ES-I3 (cell line): Measurements from ENCODE around the gene CELF2.

Experiments
- H3K36me3 ChIP-seq: 2 replicates; pipeline ENCODE4 v1.6.1; 2013; ENCODE audit warnings: mild to moderate bottlenecking, low read length, control low read depth, moderate library complexity; ENCODE audit not compliant: insufficient read depth
- H3K4me1 ChIP-seq: 2 replicates; pipeline ENCODE4 v1.6.1; 2013; ENCODE audit warnings: mild to moderate bottlenecking, control low read depth, low read length; ENCODE audit not compliant: insufficient read depth
- H3K9ac ChIP-seq: 2 replicates; pipeline ENCODE4 v1.6.1; 2013; ENCODE audit warnings: low read depth, mild to moderate bottlenecking, low read length, moderate library complexity
- H3K9me3 ChIP-seq: 2 replicates; pipeline ENCODE4 v1.6.1; 2013; ENCODE audit warnings: mild to moderate bottlenecking, low read length, moderate library complexity; ENCODE audit not compliant: control insufficient read depth, insufficient read depth

CELF2 gene

DNA sequence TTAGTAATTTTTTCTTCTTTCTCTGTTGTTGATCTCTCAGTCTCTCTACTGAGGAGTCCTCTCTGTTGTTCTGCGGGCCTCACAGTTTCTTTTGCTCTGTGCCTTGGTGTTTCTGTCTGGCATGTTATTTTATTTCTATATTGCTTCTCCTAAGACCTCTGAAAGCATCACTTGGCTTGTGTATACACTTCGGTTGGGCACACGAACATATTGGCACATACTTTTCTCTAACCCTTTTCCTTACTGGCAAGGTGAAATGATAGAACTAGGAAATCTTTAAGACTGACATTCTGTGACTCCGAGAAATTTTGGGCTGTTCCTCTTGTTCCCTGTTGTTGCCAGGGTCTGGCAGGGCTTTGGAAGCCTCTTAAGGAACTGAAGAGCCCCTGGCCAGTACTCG is 148.9 kb downstream of the CELF2 start:
- Histone ChIP-seq H3K9ac (no peak overlapping the region), H3K9me3 (no peaks in the 10 kb centered on the region), H3K4me1 (peaks cover 10% of the 10 kb centered on the region; the same call in 1 of the 2 replicates), H3K36me3 (no peaks in the 10 kb centered on the region)

DNA sequence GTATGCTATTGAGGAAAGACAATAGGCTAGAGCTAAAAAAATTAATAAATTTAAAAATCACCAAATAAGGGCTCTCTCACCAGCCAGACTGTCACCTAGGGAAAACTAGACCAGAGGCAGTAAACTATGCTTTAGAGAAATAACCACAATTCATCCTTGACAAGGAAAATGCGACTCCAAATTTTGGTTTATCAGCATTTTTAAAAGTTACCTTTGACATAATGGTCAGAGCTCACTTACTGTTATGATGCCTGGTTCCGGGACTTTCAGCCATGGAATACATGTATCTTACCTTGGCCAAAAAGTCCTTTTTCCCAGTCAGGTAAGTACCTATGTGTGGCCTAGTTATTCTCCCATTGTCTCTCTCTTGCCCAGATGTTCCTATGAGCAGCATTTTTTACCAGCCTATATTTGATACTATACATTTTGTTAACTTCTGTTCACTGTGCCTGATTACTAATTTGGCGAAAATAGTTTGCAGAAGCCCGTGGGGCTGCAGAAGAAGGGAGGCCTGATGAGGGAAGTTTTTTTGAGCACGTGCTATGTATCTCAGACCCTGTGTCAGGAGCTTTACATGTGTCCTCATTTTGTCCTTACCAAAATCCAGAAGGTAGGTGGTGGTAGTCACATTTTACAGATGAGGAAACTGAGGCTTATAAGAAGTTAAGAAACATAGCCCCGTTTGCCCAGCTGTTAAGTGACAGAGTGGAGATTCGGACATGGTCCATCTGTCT is 149.7 kb downstream of the CELF2 start:
- Histone ChIP-seq H3K9me3 (no peaks in the 10 kb centered on the region), H3K4me1 (peaks cover 10% of the 10 kb centered on the region; the same call in 1 of the 2 replicates), H3K9ac (no peak overlapping the region), H3K36me3 (no peaks in the 10 kb centered on the region)

DNA sequence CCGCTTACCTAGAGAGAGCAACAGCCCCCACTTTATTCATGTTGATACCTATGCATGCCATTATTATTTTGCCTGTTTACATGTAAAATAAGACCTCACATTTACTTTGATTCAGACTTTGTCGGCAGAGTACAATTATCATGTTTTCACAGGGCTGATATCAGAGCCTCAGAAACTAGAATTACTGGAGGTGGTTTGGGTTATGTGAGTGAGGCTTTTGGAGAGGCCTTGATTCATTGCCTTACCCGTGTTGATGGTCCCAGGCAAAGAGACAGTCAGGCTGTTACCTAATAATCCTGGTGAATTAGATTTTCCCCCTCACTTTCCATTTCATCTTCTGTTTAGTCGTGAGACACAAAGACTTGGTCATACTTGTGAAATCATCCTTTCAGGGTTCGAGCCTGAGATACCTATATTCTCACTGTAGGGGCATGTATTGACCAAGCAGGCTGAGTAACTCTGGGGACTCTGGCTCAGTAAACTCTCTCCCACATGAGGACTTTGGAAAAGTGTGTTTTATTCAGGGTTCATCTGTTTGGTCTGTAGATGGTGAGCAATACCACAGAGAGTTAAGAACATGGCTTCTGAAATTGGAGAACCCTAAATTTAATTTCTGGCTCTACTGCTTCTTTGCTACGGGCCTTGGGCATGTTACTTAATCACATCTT is 150.9 kb downstream of the CELF2 start:
- H3K9ac ChIP-seq: no peak overlapping the region
- no peaks in the 10 kb centered on the region for H3K36me3 ChIP-seq
- peaks cover 10% of the 10 kb centered on the region; the same call in 1 of the 2 replicates for H3K4me1 ChIP-seq
- no peaks in the 10 kb centered on the region for H3K9me3 ChIP-seq

DNA sequence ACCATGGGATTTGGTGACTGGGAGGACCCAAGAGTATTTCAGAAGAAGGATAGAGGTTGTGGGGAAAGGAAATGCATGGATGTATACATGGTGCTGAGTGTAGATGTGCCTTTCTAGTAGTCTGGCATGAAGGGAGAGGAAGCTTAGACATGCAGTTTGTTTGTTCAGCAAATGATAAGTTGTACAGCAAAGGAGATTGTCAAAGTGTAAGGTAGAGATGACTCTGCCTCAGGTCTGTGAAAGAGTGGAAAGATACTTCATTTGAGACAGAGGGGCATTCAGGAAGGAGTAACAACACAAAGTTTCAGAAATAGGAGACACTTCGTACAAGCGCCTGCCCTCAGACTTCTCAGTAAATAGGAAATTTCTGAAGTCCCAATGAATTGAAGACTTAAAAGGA is 152.3 kb downstream of the CELF2 start:
- H3K36me3 ChIP-seq: no peaks in the 10 kb centered on the region
- H3K4me1 ChIP-seq: peaks cover 10% of the 10 kb centered on the region; the same call in 1 of the 2 replicates
- no peak overlapping the region for H3K9ac ChIP-seq
- no peaks in the 10 kb centered on the region for H3K9me3 ChIP-seq

DNA sequence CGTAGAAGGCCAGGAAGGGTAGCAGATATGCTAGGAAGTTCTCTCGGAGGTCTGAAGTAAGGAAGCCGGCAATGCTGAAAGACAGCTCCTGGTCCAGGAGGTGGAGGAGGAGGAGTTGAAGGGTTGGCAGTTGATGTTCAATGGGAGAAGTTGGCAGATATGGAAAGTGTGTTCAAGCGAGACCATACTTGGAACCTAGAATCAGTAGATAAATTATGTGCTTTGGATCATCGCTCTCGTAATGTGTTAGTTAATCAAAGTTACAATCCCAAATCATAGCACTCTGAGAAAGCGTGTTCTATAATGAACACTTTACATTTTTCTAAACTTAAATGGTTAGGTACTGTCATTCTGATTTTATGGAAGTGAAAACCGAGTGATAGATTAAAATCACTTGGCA is 152.9 kb downstream of the CELF2 start:
- H3K9ac ChIP-seq: no peak overlapping the region
- peaks cover 10% of the 10 kb centered on the region; the same call in 1 of the 2 replicates for H3K4me1 ChIP-seq
- H3K9me3 ChIP-seq: no peaks in the 10 kb centered on the region
- H3K36me3 ChIP-seq: no peaks in the 10 kb centered on the region

DNA sequence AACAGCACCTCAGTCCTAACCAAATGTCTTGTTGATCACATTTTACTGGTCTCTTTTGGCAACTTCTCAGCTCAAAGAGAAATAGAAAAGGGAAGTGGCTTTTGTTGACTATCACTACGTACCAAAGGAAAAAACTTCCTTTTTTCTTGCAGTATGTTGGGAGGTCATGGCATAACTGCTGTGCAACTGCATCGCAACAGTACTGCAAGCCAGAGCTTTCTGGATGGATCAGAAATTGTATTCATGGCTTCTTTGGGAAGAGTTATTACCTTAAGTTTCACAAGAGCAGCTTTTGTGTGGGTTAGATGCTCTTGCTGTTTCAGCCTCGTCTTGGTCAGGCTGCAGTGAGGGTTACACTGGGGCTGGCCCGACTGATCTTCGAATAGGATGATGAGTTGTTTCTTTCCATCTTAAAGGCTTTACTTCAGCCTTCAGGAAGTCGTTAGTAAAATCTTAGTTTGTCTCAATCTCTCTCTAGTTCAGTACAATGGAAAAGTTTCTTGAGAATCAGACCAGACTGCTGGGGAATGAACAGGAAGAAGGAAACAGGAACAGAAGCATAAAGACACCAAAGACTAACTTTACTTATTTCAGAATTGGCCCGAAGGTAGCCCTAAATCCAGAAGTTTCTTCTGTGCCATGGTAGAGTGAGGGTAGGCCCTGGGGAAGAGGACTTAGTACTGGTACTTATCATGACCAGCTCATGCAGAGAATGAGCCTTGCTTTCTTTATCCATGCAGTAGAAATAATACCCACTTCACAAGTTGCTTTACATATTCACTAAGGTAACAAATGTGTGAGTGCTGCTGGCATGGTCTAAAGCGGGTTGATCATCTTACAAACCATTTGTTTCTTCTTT is 153.6 kb downstream of the CELF2 start:
- no peaks in the 10 kb centered on the region for H3K9me3 ChIP-seq
- H3K9ac ChIP-seq: no peak overlapping the region
- H3K36me3 ChIP-seq: no peaks in the 10 kb centered on the region
- H3K4me1 ChIP-seq: peaks cover 10% of the 10 kb centered on the region; the same call in 1 of the 2 replicates

DNA sequence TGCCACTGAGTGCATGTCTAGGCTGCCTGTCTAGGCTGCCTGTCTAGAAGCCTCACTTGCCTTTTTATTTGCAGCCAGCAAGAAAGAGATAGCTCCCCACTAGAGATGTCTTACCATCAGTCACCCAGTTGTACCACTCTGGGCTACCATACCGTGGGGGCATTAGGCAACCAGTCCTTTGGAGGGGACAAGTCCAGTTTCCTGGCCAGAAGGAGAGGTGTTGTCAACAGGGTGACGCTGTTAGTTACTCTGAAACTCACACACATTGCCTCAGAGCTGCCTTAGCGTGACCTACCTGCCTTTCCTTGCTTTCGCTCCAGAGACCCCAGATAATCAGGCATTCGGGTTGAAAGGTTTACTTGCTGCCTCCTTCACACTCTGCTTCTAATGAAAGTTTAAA is 155.4 kb downstream of the CELF2 start:
- H3K4me1 ChIP-seq: peaks cover 6% of the 10 kb centered on the region; the same call in 1 of the 2 replicates
- H3K36me3 ChIP-seq: no peaks in the 10 kb centered on the region
- H3K9me3 ChIP-seq: no peaks in the 10 kb centered on the region
- H3K9ac ChIP-seq: no peak overlapping the region

DNA sequence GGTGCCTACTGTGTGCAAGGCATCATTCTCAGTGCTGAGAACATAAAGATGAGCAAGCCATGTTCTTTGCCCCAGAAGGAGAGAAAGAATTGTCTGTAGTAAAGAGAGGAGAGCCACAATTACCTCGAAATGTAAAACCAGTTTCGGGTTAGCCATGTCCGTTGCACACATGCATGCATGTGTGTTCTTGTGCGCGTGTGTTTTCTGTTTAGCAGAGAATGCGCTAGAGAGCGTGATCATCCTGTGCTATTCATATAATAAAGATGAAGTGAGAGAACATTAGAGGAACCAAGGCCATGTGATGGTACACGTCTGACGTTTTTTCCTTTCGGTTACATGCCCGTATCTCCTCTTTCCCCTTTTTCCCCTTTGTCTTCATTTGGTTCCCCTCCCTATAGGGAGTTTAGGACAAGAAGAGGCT is 158.2 kb downstream of the CELF2 start:
- H3K9ac ChIP-seq: no peak overlapping the region
- H3K36me3 ChIP-seq: no peaks in the 10 kb centered on the region
- H3K9me3 ChIP-seq: no peaks in the 10 kb centered on the region
- no peaks in the 10 kb centered on the region for H3K4me1 ChIP-seq

DNA sequence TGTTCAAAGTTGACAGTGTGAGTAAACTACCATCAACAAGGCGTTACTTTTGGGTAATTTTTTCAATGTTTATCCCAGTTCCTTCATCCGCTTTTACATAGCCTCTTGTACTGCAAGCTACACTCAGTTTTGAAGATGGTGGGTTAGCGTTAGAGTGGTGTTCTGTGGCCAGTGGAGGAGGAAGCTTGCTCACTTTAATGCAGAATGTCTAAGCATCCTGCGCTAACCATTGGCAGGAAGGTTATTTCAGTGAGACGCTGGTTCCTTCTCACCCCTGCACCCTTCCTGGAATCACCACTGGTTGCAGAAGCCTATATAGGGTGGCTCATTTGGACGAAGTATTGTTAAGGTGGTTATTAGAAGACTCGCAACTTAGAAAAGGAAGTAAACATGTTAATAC is 159.1 kb downstream of the CELF2 start:
- H3K9ac ChIP-seq: no peak overlapping the region
- no peaks in the 10 kb centered on the region for H3K4me1 ChIP-seq
- H3K36me3 ChIP-seq: no peaks in the 10 kb centered on the region
- no peaks in the 10 kb centered on the region for H3K9me3 ChIP-seq

DNA sequence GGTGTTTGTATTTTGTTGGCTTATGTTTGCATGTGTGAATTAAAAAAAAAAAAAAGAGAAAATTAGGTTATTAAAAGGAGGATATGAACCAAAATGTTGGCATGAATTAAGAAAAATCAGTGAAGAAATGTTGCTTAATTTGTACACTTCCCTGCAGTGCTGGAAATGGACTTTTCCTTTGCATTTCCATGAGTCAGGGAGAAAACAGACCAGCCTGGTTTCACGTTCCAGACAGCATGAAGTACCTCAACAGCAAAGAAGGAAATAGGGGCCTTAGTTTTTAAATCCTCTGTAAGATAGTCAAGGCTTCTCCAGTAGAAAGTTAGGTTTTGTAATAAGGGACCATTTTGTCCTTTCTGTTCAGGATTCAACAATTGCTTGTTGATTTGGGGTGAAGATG is 159.7 kb downstream of the CELF2 start:
- Histone ChIP-seq H3K9me3 (no peaks in the 10 kb centered on the region), H3K4me1 (no peaks in the 10 kb centered on the region), H3K9ac (no peak overlapping the region), H3K36me3 (no peaks in the 10 kb centered on the region)

DNA sequence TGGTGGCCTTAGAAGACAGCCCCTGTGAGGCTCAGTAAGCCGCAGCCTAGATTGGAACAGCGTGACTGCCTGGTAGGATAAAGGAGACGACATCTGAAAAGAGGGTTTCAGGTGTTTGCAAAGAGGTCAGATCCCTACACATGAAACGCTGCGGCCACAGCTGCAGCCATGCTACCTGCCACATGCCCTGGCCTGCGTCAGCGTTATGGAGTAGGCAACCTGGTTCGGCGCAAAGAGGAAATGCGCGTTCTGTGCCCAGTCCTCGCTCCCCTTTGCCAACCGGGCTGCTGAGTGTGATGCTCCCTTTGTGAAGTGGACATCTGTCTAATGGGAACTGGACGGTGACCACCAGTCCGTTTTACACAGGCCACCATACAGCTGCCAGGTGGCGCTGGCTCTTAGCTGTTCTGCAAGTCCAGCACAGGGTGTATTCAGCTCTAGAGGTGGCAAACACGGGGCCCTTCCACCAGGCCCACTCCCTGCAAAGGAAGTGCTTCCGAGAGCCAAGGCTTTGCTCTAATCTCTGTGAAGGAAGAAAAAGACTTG is 160.3 kb downstream of the CELF2 start:
- Histone ChIP-seq H3K4me1 (no peaks in the 10 kb centered on the region), H3K9me3 (no peaks in the 10 kb centered on the region), H3K9ac (no peak overlapping the region), H3K36me3 (no peaks in the 10 kb centered on the region)

DNA sequence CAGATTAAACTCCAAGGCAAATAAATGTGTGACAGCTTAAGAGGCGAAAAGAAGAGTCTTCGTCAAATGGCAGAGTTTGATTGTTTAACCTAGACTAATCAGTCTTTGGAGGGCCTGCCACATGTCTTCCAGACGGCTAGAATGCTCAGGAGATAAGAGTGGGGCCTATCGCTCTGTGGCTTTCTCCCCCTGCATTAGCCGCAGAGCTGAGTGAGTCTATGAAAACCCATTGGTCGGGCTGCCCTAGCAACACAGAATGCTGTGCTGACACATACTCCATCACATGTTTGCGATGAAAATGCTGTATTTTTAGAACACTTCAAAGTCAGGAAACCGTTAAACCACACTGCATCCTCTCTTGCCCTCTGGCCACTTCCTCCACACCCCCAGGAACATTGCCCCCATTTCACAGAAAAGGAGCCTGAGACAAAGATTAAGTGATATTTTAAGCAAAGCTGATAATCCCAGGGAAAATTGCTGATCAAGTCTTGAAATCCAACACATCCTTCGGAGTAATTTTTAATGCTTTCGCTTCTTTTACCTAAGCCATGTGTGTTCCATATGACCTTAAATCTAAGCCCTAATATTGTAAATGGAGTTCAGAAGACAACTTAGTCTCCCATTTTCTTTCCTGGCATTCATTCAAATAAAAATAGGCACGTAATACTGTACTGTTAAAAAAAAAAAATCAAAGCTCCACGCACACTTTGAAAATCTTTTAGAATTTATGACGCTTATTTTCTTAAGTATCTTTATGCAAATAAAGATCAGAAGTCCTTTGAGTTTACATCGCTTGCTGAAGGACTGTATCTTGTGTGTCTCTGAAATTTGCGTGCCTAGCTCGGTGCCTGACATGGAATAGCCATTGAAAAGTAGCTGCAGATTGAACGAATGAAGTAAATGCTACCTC is 161.2 kb downstream of the CELF2 start:
- no peaks in the 10 kb centered on the region for H3K9me3 ChIP-seq
- H3K9ac ChIP-seq: no peak overlapping the region
- no peaks in the 10 kb centered on the region for H3K4me1 ChIP-seq
- no peaks in the 10 kb centered on the region for H3K36me3 ChIP-seq

DNA sequence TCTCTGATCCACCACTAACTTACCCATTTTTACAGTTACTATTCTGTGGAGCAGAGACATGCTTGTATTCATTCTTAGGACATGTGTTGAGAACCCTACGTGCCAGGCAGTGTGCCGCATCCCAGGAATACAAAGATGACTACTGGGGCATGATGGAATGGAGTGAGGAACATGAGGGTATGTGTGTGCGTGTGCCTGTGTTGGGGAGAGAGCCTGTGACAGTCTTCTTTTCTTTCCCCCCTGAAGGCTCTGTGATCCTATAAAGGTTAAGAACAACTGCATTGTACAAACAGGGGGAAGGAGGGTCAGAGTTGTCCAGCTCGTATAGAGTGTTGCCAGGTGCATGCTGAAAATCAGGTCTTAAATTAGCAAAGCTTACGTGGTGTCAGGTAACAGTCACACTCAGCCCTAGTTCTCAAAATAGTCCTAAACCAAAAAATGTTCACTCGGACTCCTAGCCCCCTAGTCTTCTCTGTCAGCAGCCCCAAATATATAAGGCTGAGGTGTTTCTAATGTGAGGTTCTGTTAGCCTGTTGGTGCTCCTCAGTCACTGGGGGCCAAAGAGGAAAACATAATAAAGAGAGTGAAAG is 161.9 kb downstream of the CELF2 start:
- H3K36me3 ChIP-seq: no peaks in the 10 kb centered on the region
- no peaks in the 10 kb centered on the region for H3K4me1 ChIP-seq
- peaks cover under 1% of the 10 kb centered on the region; the same call in 1 of the 2 replicates for H3K9me3 ChIP-seq
- no peak overlapping the region for H3K9ac ChIP-seq
